GM12874 (cell line): ENCODE measurements around the gene KSR1.

ENCODE experiments used
- TF ChIP-seq, protein P1 (sequence below): IDR thresholded peaks from 2 replicates; pipeline ENCODE4 v1.5.1; 2011; ENCODE audit warnings: low read depth, mild to moderate bottlenecking, control low read depth, low read length, moderate library complexity; ENCODE audit not compliant: insufficient read depth

The KSR1 gene

DNA sequence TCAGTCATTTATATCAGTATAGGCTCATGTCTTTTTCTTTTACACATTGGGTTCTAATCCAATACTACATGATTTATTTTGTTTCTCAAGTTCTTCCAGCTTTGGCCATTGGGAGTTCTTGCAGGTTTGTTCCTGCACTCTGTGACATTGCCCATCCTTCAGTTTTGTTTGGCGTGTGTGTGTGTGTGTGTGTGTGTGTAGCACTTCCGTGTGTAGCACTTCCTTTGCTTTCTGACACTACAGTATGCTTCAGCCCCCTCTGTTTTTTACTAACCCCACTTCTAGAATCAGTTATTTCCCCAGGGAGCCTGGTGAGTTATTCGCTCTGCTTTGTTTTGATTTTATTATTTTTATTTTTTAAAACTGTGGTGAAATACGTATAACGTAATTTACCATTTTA, 99.1 kb downstream of the KSR1 start:
- TF ChIP-seq, protein P1, sequence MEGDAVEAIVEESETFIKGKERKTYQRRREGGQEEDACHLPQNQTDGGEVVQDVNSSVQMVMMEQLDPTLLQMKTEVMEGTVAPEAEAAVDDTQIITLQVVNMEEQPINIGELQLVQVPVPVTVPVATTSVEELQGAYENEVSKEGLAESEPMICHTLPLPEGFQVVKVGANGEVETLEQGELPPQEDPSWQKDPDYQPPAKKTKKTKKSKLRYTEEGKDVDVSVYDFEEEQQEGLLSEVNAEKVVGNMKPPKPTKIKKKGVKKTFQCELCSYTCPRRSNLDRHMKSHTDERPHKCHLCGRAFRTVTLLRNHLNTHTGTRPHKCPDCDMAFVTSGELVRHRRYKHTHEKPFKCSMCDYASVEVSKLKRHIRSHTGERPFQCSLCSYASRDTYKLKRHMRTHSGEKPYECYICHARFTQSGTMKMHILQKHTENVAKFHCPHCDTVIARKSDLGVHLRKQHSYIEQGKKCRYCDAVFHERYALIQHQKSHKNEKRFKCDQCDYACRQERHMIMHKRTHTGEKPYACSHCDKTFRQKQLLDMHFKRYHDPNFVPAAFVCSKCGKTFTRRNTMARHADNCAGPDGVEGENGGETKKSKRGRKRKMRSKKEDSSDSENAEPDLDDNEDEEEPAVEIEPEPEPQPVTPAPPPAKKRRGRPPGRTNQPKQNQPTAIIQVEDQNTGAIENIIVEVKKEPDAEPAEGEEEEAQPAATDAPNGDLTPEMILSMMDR, result no peak

DNA sequence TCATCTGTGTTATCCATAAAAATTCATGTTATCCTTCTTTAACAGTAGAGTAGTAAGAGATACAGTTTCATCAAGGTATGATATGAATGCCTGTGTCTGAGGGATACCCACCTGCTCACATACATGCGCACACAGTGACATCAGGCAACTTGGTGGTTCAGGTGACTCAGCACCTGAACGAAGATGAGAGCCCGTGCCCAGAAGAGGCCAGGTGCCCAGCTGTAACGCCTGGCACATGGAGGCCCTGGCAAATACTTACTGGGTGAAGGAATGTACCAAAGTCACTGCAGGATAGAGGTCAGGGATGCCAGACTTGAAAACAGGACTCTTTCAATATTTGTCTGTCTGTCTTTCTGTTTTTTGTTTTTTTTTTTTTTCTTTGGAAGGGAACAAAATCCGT, 102.1 kb downstream of the KSR1 start:
- TF ChIP-seq, protein P1, result no peak

DNA sequence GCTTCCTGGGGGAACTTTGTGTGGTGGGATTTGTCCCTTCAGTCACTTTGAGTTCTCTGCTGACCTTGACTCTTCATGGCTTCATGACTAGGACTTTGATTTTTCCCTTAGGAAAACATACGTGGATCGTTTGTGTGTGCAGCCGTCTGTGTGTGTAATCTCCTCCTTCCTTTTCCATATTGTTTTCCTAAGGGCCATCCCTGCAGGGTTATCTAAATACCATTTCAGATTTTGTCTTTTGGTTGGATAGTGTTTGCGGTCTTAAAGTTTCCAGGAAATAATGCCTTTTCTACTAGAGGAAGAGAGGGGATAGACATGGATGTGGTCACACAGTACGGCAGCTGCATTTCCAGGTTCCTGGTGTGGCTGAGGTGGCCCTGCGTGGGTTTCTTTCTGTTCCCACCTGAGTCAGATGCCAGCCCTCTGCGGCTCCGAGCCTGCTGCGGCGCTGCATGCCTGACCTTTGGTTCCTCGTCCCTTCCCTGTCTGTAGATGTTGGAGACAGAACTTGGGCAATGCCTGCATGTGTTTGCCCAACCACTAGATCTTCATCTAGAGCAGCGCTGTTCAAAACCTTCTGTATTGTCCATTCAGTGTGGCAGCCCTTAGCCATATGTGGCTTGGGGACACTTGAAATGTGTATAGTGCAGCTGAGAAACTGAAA, 102.7 kb downstream of the KSR1 start:
- TF ChIP-seq, protein P1, result no peak

DNA sequence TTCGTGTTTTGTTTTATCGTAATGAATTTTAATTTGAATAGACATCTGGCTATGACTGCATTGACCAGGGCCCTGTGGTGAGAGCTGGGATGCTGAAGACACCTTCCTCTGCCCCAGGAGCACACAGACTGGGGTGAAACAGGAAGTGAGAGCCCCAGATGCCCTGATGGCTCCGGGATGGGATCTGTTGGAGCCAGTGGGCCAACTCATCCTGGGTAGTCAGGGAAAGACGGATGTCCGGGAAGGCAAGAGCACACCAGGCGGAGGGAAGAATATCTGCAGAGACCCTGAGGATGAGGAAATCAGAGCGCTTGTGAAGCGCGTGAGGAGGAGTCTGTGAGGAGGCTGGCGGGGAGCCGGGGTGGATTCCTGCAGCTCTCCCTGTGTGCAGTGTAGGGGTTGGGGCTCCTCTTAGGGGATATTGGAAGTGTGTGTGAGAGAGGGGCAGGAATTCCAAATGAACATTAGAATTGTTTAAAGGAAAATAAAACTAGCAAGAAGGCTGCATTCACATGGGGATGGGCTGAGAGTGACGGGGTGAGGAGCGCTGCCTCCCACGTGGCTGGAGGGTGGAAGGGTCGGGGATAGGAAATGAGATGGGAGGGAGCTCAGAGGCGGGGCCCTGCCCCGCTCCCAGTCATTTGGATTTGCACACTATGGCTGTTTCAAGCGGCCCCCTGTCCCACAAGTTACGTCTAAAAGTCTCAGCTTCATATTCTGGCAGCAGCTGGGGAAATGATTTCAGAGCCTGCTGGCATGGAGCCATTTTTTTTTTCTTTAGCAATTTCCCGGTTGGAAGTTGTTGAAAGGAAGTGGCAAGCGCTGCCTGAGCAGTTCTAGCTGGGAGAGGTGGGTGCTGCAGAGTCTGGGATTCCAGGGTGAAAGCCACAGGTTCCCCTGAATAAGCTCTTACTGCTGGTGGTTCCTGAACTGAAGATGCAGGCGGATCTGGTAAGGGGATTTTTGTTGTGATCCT, 103.5 kb downstream of the KSR1 start:
- TF ChIP-seq, protein P1, result no peak

DNA sequence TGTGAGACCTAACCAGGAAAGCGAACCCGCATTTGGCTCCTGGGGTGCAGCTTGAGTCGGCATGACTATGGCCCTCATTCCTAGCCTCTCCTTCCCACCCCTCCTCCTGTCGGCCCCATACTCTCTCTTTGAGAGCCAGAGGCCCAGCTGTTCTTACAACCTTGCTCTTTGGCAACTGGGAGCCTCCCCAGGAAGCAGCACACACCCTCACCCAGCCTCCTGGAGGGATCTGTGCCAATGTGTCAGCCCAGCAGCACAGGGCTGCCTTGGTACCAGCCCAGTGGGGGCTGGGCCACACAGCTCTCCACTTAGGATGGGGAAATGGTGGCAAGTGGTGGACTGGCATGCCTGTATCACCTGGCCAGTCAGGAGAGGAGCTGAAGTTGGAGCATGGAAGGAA, 104.4 kb downstream of the KSR1 start:
- TF ChIP-seq, protein P1, result no peak

DNA sequence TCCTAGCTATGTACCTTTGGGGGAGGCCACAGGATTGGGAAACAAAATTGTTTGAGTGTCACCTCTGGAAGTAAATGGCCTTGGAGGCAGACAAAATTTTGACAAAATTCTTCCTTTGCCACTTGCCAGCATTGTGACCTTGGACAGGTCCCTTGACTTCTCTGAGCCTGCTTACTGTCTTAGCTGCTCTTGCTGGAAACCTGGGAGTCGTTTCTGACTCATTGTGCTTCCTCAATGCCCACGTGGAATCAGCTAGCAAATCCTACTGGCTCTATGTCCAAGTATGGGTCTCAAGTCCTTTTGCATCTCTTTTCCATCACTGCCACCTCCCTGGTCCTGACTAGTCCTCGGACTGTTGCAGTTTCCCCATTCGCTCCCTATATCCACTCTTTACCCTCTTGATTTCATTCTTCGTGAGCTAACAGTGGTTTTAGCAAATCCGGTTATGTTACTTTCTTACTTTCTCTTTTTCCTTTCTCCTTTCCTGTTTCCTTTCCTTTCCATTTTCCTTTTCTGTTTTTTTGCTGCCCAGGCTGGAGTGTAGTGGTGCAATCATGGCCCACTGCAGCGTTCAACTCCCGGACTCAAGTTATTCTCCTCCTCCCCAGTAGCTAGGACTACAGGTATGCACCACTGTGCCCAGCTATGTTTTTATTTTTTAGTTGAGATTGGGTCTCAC, 106.7 kb downstream of the KSR1 start:
- TF ChIP-seq, protein P1, result no peak

DNA sequence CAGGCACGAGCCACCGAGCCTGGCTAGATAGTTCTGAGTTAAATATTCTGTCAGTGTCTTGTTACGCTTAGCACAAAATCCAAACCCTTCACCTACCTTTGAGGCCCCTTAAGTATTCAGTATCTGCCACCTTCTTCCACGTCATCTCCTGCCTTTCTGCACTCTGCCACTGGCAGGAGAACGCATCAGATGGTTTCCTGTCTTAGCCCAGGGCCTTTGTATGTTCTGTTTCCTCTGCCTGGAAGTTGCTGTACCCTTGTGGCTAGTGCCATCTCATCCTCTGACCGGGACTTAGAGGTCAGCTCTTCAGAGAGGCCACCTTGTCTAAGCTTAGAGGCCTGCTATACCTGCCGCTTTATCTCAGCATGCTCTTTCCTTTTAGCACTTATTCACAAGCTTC, 107.3 kb downstream of the KSR1 start:
- TF ChIP-seq, protein P1, result no peak
